Activated B cell treated with CpG ODN at 0.5 μM for 24 hours (primary cell): ENCODE measurements around the gene CNPY4. TPM values are rescaled to one million over a fixed set of nuclear protein-coding genes. Genes with fewer than 3 reads are reported as not detected.

Source experiments
- ATAC-seq: fragments of 200-7000 bp; cut with Tn5 transposase; one replicate; pipeline ENCODE4 v1.10.0; 2021; ENCODE audit warnings: low read depth, mild to moderate bottlenecking, moderate library complexity
- CTCF ChIA-PET: fragments of 350-600 bp; sonication (Branson Sonifier 250); formaldehyde crosslinking; loops from one replicate; lab custom pipeline; 2021; ENCODE audit warnings: antibody characterized with exemption; lab: Charles Lee
- POLR2A ChIA-PET: fragments of 350-600 bp; sonication (Branson Sonifier 250); formaldehyde crosslinking; loops from one replicate; lab custom pipeline; 2021; ENCODE audit warnings: antibody characterized with exemption; lab: Charles Lee
- DNase-seq: peaks from one replicate; pipeline ENCODE4 v3.0.0; 2022
- H3K27ac Mint-ChIP-seq: one replicate; pipeline ENCODE4 v1.8.0; 2020; ENCODE audit warnings: mixed read lengths
- H3K27me3 Mint-ChIP-seq: one replicate; pipeline ENCODE4 v1.8.0; 2021; ENCODE audit warnings: mixed read lengths
- H3K36me3 Mint-ChIP-seq: one replicate; pipeline ENCODE4 v1.8.0; 2021; ENCODE audit warnings: low read depth, mixed read lengths
- H3K4me1 Mint-ChIP-seq: one replicate; pipeline ENCODE4 v1.8.0; 2021; ENCODE audit warnings: mixed read lengths
- H3K4me3 Mint-ChIP-seq: one replicate; pipeline ENCODE4 v1.8.0; 2020; ENCODE audit warnings: mild to moderate bottlenecking, mixed read lengths
- H3K9me3 Mint-ChIP-seq: one replicate; pipeline ENCODE4 v1.8.0; 2020; ENCODE audit warnings: mixed read lengths
- intact Hi-C: fragments of 100-400 bp; cut with micrococcal nuclease; formaldehyde crosslinking; loops from one replicate; pipeline ENCODE4 v1.15.1; 2024
- total RNA-seq: library from RNA; stranded (reverse); gene quantifications from 2 replicates; pipeline ENCODE4 v1.2.3, GENCODE V29; 2022
- TF ChIP-seq, protein P1 (sequence below): fragments of 200-600 bp; IDR thresholded peaks from one replicate; pipeline ENCODE4 v1.8.0; 2022; ENCODE audit warnings: antibody characterized with exemption, mild to moderate bottlenecking

Gene CNPY4
- total RNA-seq, 1 donor from 2014 or later, result 8.6 TPM

GRCh38 chr7:100156331-100157068 is 37.1 kb downstream of the CNPY4 start:
- ATAC-seq, result peak; percentile 40
- peaks cover 55% of the 10 kb centered on the region for H3K4me1 Mint-ChIP-seq
- CTCF ChIA-PET, result interaction anchor here (2.2 kb wide), 1 partner anchor 61 kb away, joined by 5 read pairs; no protein-coding TSS in a partner anchor
- peaks cover 49% of the 10 kb centered on the region for H3K36me3 Mint-ChIP-seq
- peak overlapping the region; percentile 81 for H3K4me3 Mint-ChIP-seq
- no peaks in the 10 kb centered on the region for H3K9me3 Mint-ChIP-seq
- intact Hi-C loops, result loop anchor here (5.0 kb wide), 1 partner anchor 431 kb away; the partner anchor contains the start of genes FBXO24 and LRCH4
- POLR2A ChIA-PET, result interaction anchor here (0.6 to 4.4 kb wide), 6 partner anchors 8 to 213 kb away, joined by 3 to 57 read pairs (median 5); partner anchors contain the start of genes GAL3ST4, GPC2, LAMTOR4 and STAG3
- TF ChIP-seq, protein P1, sequence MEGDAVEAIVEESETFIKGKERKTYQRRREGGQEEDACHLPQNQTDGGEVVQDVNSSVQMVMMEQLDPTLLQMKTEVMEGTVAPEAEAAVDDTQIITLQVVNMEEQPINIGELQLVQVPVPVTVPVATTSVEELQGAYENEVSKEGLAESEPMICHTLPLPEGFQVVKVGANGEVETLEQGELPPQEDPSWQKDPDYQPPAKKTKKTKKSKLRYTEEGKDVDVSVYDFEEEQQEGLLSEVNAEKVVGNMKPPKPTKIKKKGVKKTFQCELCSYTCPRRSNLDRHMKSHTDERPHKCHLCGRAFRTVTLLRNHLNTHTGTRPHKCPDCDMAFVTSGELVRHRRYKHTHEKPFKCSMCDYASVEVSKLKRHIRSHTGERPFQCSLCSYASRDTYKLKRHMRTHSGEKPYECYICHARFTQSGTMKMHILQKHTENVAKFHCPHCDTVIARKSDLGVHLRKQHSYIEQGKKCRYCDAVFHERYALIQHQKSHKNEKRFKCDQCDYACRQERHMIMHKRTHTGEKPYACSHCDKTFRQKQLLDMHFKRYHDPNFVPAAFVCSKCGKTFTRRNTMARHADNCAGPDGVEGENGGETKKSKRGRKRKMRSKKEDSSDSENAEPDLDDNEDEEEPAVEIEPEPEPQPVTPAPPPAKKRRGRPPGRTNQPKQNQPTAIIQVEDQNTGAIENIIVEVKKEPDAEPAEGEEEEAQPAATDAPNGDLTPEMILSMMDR, result no peak
- no peaks in the 10 kb centered on the region for H3K27me3 Mint-ChIP-seq
- peak overlapping the region; percentile 83 for H3K27ac Mint-ChIP-seq
- no peak for DNase-seq

GRCh38 chr7:100157069-100157333 is 37.6 kb downstream of the CNPY4 start:
- DNase-seq (no peak), ATAC-seq (no peak)
- peaks cover 46% of the 10 kb centered on the region for H3K36me3 Mint-ChIP-seq
- peak overlapping the region; percentile 83 for H3K27ac Mint-ChIP-seq
- no peaks in the 10 kb centered on the region for H3K9me3 Mint-ChIP-seq
- TF ChIP-seq, protein P1, result no peak
- POLR2A ChIA-PET, result interaction anchor here (0.7 to 4.4 kb wide), 7 partner anchors 8 to 212 kb away, joined by 3 to 57 read pairs (median 7); partner anchors contain the start of genes GAL3ST4, GPC2, LAMTOR4 and STAG3
- H3K27me3 Mint-ChIP-seq, result no peaks in the 10 kb centered on the region
- CTCF ChIA-PET, result interaction anchor here (2.2 kb wide), 1 partner anchor 60 kb away, joined by 5 read pairs; no protein-coding TSS in a partner anchor
- H3K4me3 Mint-ChIP-seq, result peak overlapping the region; percentile 81
- peaks cover 50% of the 10 kb centered on the region for H3K4me1 Mint-ChIP-seq
- intact Hi-C loops, result loop anchor here (5.0 kb wide), 1 partner anchor 430 kb away; the partner anchor contains the start of genes FBXO24 and LRCH4

- DNase-seq (no peak), ATAC-seq (no peak)
- intact Hi-C loops, result loop anchor here (1.0 to 5.0 kb wide), 5 partner anchors 9 to 430 kb away; partner anchors contain the start of genes FBXO24, GAL3ST4, GPC2 and LAMTOR4
- Mint-ChIP-seq H3K27ac (peak overlapping the region; percentile 84), H3K27me3 (no peaks in the 10 kb centered on the region), H3K9me3 (no peaks in the 10 kb centered on the region), H3K4me3 (peak overlapping the region; percentile 81), H3K4me1 (peaks cover 45% of the 10 kb centered on the region), H3K36me3 (peaks cover 41% of the 10 kb centered on the region)
- CTCF ChIA-PET, result interaction anchor here (2.2 kb wide), 1 partner anchor 60 kb away, joined by 5 read pairs; no protein-coding TSS in a partner anchor
- POLR2A ChIA-PET, result interaction anchor here (0.5 to 4.4 kb wide), 14 partner anchors 9 to 212 kb away, joined by 3 to 57 read pairs (median 4); partner anchors contain the start of genes GAL3ST4, GPC2, LAMTOR4 and STAG3
- TF ChIP-seq, protein P1, result no peak
These were observed 38.1 kb downstream of the CNPY4 start for GRCh38 chr7:100157334-100158228.

GRCh38 chr7:100158229-100159098 is 39.0 kb downstream of the CNPY4 start, which contains the start of gene TRAPPC14:
Gene TRAPPC14 (minus strand): TSS chr7:100158723. CDS start chr7:100158499, 224 bp downstream.
- POLR2A ChIA-PET, result interaction anchor here (0.6 to 4.4 kb wide), 13 partner anchors 9 to 211 kb away, joined by 3 to 57 read pairs (median 4); partner anchors contain the start of genes GAL3ST4 and LAMTOR4
- H3K27me3 Mint-ChIP-seq, result no peaks in the 10 kb centered on the region
- H3K4me1 Mint-ChIP-seq, result peaks cover 44% of the 10 kb centered on the region
- peak within 1 kb of the TSS; percentile 86 for H3K27ac Mint-ChIP-seq
- TF ChIP-seq, protein P1, result no peak
- CTCF ChIA-PET, result interaction anchor here (0.9 to 2.2 kb wide), 2 partner anchors 38 to 59 kb away, joined by 4 to 5 read pairs; no protein-coding TSS in a partner anchor
- H3K9me3 Mint-ChIP-seq, result no peaks in the 10 kb centered on the region
- H3K4me3 Mint-ChIP-seq, result peak within 1 kb of the TSS; percentile 85
- H3K36me3 Mint-ChIP-seq, result peaks cover 34% of the 10 kb centered on the region
- ATAC-seq (peak; percentile 89), DNase-seq (peak; percentile 93)
- intact Hi-C loops, result loop anchor here (1.0 to 5.0 kb wide), 5 partner anchors 10 to 429 kb away; partner anchors contain the start of genes FBXO24, GAL3ST4, GPC2 and LAMTOR4
